DOHH2 (cell line): ENCODE data around the gene MTRFR.

ENCODE experiments used
- H3F3A ChIP-seq: fragments of 200-600 bp; sonication (generic), shearing (Covaris generic); 2 replicates; pipeline ENCODE4 v1.6.0; 2016; ENCODE audit warnings: antibody characterized with exemption, mild to moderate bottlenecking; ENCODE audit not compliant: control insufficient read depth, insufficient read depth
- H3K27ac ChIP-seq: fragments of 200-600 bp; sonication (generic); 2 replicates; pipeline ENCODE4 v1.5.1; 2014; ENCODE audit warnings: low read depth, mild to moderate bottlenecking, low read length, moderate library complexity
- H3K27me3 ChIP-seq: fragments of 200-600 bp; sonication (generic); 2 replicates; pipeline ENCODE4 v1.6.1; 2014; ENCODE audit warnings: mild to moderate bottlenecking, low read length, mixed read lengths; ENCODE audit not compliant: control insufficient read depth
- H3K36me3 ChIP-seq: fragments of 200-600 bp; sonication (generic); 2 replicates; pipeline ENCODE4 v1.6.1; 2014; ENCODE audit warnings: mild to moderate bottlenecking, low read length, moderate library complexity, mixed read lengths; ENCODE audit not compliant: control insufficient read depth
- H3K4me1 ChIP-seq: fragments of 200-600 bp; sonication (generic); 2 replicates; pipeline ENCODE4 v1.6.1; 2014; ENCODE audit warnings: mild to moderate bottlenecking, low read length, mixed read lengths; ENCODE audit not compliant: control insufficient read depth
- H3K4me2 ChIP-seq: fragments of 200-600 bp; sonication (generic); 2 replicates; pipeline ENCODE4 v1.6.0; 2014; ENCODE audit warnings: mild to moderate bottlenecking, low read length, moderate library complexity
- H3K4me3 ChIP-seq: fragments of 200-600 bp; sonication (generic); 2 replicates; pipeline ENCODE4 v1.5.1; 2014; ENCODE audit warnings: mild to moderate bottlenecking, low read length, mixed read lengths
- H3K79me2 ChIP-seq: fragments of 200-600 bp; sonication (generic); 2 replicates; pipeline ENCODE4 v1.6.1; 2014; ENCODE audit warnings: mild to moderate bottlenecking, low read length, mixed read lengths; ENCODE audit not compliant: control insufficient read depth
- H3K9me2 ChIP-seq: fragments of 200-600 bp; sonication (generic); replicated peaks from 2 replicates; pipeline ENCODE4 v1.6.1; 2014; ENCODE audit warnings: mild to moderate bottlenecking, low read length, mixed read lengths; ENCODE audit not compliant: control insufficient read depth
- H3K9me3 ChIP-seq: fragments of 200-600 bp; sonication (generic); 2 replicates; pipeline ENCODE4 v1.6.1; 2014; ENCODE audit warnings: antibody characterized with exemption, low read length, mixed read lengths; ENCODE audit not compliant: control insufficient read depth, insufficient read depth
- H4K20me1 ChIP-seq: fragments of 200-600 bp; sonication (generic); 2 replicates; pipeline ENCODE4 v1.6.0; 2014; ENCODE audit warnings: low read depth, mild to moderate bottlenecking, antibody characterized with exemption, low read length, moderate library complexity; ENCODE audit not compliant: control insufficient read depth, insufficient read depth
- EZH2phosphoT487 ChIP-seq: fragments of 200-600 bp; sonication (generic); IDR thresholded peaks from 2 replicates; pipeline ENCODE4 v1.6.1; 2017; ENCODE audit warnings: borderline replicate concordance, mild to moderate bottlenecking, antibody characterized with exemption, low read length, moderate library complexity, mixed read lengths
- TF ChIP-seq, protein P1 (sequence below): fragments of 200-600 bp; sonication (generic); IDR thresholded peaks from one replicate; pipeline ENCODE4 v1.5.1; 2014; ENCODE audit warnings: antibody characterized with exemption, mild to moderate bottlenecking, low read depth, low read length; ENCODE audit not compliant: poor library complexity, severe bottlenecking

MTRFR gene

DNA sequence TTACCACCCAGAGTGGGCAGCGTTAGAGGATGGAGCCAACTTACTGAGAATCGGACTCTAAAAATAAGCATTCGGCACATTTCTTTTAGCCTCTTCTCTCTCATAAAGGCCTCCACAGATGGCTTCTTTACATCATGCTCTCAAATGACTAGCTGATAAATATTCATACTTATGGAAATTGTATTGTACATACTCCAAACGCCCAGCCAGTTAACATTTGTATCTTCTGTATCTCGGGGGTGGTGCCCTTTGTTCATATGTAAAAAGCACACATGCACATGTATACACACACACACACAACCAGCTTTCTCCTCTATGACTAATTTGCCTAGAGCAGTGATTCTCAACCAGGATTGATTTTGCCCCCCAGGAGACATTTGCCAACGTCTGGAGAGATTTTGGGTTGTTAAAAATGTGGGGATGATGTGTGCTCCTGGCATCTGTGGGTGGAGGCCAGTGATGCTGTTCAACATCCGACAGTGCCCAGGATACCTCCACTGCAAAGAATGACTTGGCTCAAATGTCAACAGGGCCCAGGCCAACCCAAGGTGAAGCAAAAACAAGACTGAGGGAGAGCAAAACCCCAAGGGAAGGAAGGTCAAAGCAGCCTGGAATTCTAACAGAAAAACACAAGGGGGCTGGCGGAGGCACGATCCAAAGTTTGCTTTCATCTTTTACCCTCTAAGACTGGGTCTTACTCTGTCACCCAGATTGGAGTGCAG is 53.6 kb downstream of the MTRFR start:
- Histone ChIP-seq H3K4me3 (no peak overlapping the region), H3K79me2 (no peaks in the 10 kb centered on the region), H3K9me2 (no peaks in the 10 kb centered on the region), H3K4me1 (no peaks in the 10 kb centered on the region), H3F3A (peaks cover 7% of the 10 kb centered on the region; the same call in 1 of the 2 replicates), H4K20me1 (no peaks in the 10 kb centered on the region), H3K36me3 (peaks cover 4% of the 10 kb centered on the region), H3K27me3 (no peaks in the 10 kb centered on the region), H3K27ac (no peak overlapping the region), H3K9me3 (no peaks in the 10 kb centered on the region), H3K4me2 (no peak overlapping the region)
- TF ChIP-seq, protein P1, sequence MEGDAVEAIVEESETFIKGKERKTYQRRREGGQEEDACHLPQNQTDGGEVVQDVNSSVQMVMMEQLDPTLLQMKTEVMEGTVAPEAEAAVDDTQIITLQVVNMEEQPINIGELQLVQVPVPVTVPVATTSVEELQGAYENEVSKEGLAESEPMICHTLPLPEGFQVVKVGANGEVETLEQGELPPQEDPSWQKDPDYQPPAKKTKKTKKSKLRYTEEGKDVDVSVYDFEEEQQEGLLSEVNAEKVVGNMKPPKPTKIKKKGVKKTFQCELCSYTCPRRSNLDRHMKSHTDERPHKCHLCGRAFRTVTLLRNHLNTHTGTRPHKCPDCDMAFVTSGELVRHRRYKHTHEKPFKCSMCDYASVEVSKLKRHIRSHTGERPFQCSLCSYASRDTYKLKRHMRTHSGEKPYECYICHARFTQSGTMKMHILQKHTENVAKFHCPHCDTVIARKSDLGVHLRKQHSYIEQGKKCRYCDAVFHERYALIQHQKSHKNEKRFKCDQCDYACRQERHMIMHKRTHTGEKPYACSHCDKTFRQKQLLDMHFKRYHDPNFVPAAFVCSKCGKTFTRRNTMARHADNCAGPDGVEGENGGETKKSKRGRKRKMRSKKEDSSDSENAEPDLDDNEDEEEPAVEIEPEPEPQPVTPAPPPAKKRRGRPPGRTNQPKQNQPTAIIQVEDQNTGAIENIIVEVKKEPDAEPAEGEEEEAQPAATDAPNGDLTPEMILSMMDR, result no peak
- TF ChIP-seq EZH2phosphoT487, result no peak

DNA sequence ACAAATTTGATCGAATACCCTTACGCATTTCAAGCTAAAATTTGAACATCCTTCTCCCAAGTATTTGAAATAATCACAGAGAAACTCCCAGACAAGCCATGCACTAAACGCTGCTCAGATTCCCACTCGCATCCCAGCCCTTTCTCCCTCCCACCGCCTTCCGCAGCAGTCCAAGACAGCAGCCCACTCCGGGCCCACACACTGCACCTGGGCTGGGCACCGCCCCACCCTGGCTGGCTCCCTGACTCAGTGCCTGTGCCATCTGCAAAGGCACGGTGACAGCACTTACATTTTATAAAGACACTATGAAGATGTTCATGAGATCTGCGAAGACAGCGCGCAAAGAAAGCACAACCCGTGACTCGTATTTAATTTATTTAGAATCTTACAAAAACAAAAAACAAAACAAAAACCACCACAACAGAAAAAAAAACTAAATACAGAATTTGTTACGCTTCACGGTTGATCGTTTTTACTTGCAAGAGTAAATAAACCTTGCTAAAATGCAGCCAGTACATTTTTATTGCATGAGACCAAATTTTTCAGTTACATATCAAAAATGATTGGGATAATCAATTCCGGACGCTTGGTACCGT is 55.6 kb downstream of the MTRFR start:
- H3K27ac ChIP-seq, result no peak overlapping the region
- H3K9me3 ChIP-seq, result no peaks in the 10 kb centered on the region
- H3F3A ChIP-seq, result peaks cover 10% of the 10 kb centered on the region
- no peaks in the 10 kb centered on the region for H3K4me1 ChIP-seq
- no peaks in the 10 kb centered on the region for H3K27me3 ChIP-seq
- TF ChIP-seq, protein P1, result no peak
- TF ChIP-seq EZH2phosphoT487, result no peak
- H3K4me3 ChIP-seq, result no peak overlapping the region
- H3K9me2 ChIP-seq, result no peaks in the 10 kb centered on the region
- H3K79me2 ChIP-seq, result no peaks in the 10 kb centered on the region
- no peak overlapping the region for H3K4me2 ChIP-seq
- H4K20me1 ChIP-seq, result no peaks in the 10 kb centered on the region
- H3K36me3 ChIP-seq, result peaks cover 24% of the 10 kb centered on the region

DNA sequence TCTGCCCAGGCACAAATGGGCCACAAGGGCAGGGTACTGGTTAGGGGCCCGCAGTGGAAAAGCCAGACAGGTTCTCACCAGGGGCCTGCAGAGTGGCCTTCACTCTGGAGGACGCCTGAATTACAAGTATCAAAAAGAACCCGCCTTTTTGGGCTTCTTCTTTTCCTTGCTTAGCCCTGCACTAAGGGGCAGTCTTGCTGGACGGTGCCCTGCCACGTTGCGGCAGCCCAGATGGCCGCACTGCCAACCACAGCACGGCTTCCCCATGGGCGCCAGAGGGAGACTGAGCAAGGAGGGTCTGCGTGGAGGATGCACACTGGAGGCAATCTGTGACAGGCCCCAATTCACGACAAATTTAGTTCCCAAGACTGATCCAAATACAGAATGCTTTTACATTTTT is 56.7 kb downstream of the MTRFR start:
- no peak for TF ChIP-seq EZH2phosphoT487
- TF ChIP-seq, protein P1, result no peak
- Histone ChIP-seq H3K4me1 (no peaks in the 10 kb centered on the region), H4K20me1 (no peaks in the 10 kb centered on the region), H3K9me2 (no peaks in the 10 kb centered on the region), H3K27me3 (no peaks in the 10 kb centered on the region), H3K27ac (no peak overlapping the region), H3F3A (peaks cover 10% of the 10 kb centered on the region), H3K4me2 (no peak overlapping the region), H3K9me3 (no peaks in the 10 kb centered on the region), H3K4me3 (no peak overlapping the region), H3K36me3 (peaks cover 34% of the 10 kb centered on the region), H3K79me2 (no peaks in the 10 kb centered on the region)
